Uterus (tissue), 4 donors: ENCODE results near the gene RNF5. TPM values are rescaled to one million over a fixed set of nuclear protein-coding genes. Genes with fewer than 3 reads are reported as not detected.

Experiments used
- DNase-seq, 2 donors: peaks; one replicate each; pipeline ENCODE4 v3.0.0-alpha.2; 2019 to 2020
- H3K27ac ChIP-seq, 2 donors: fragments of 200-600 bp; sonication (generic); 1 replicate in 1 of 2; 2 replicates in 1 of 2; pipeline ENCODE4 v1.5.1; 2016 to 2018
- H3K27me3 ChIP-seq, 2 donors: fragments of 200-600 bp; sonication (generic); one replicate each; pipeline ENCODE4 v1.5.1; 2018 to 2019; ENCODE audit warnings: control low read depth in 1 of 2
- H3K36me3 ChIP-seq, 2 donors: fragments of 200-600 bp; sonication (generic); one replicate each; pipeline ENCODE4 v1.5.1; 2019; ENCODE audit warnings: control low read depth in 1 of 2
- H3K4me1 ChIP-seq, 2 donors: fragments of 200-600 bp; sonication (generic); one replicate each; pipeline ENCODE4 v1.5.1; 2018 to 2019; ENCODE audit warnings: control low read depth in 1 of 2
- H3K4me3 ChIP-seq, 2 donors: fragments of 200-600 bp; sonication (generic); 1 replicate in 1 of 2; 2 replicates in 1 of 2; pipeline ENCODE4 v1.5.1; 2018 to 2019; ENCODE audit warnings: mild to moderate bottlenecking in 1 of 2
- H3K9me3 ChIP-seq, 2 donors: fragments of 200-600 bp; sonication (generic); one replicate each; pipeline ENCODE4 v1.5.1; 2019; ENCODE audit warnings: control low read depth in 1 of 2
- CTCF ChIP-seq, 4 experiments: fragments of 200-600 bp in 2 of 4; fragments of 450-650 bp in 2 of 4; sonication (generic) in 2 of 4; IDR thresholded peaks; one replicate each; pipeline ENCODE4 v1.5.1; 2016 to 2019; ENCODE audit warnings: antibody characterized with exemption in 4 of 4, mild to moderate bottlenecking in 2 of 4, moderate library complexity in 1 of 4
- POLR2A ChIP-seq, 2 donors: fragments of 450-650 bp; IDR thresholded peaks; one replicate each; pipeline ENCODE4 v1.6.1; 2016; ENCODE audit warnings: antibody characterized with exemption in 2 of 2, mild to moderate bottlenecking in 1 of 2, moderate library complexity in 1 of 2
- intact Hi-C: fragments of 100-400 bp; cut with DNase I; formaldehyde crosslinking; loops from one replicate; pipeline ENCODE4 v1.15.1; 2023; ENCODE audit warnings: low total_unique reads
- total RNA-seq, 4 donors: library from RNA; depleted of rRNA in 3 of 4; stranded (reverse); fragments of >200 nt in 3 of 4; gene quantifications; one replicate each; pipeline versions ENCODE4 v1.1.0 to v1.2.4, GENCODE V29; 2014 to 2023
- donor health status: DM: yes; HTN: yes; CAD: no.

Gene RNF5
- total RNA-seq, 4 donors from 2014 or later: 45.6 to 84.7 (median 56.3) TPM

- intact Hi-C loops: loop anchor here (10.0 kb wide), 1 partner anchor 52 kb away; the partner anchor contains the start of gene ATF6B
- Histone ChIP-seq H3K9me3 (no peaks in the 10 kb centered on the region), H3K4me1 (peaks cover 9 to 14% of the 10 kb centered on the region in 2 donors), H3K27me3 (no peaks in the 10 kb centered on the region), H3K27ac (peak overlapping the region; percentile 96 to 98), H3K36me3 (no peaks in the 10 kb centered on the region), H3K4me3 (peak overlapping the region; percentile 84 to 99)
- TF ChIP-seq CTCF (IDR thresholded peaks at IDR 0.05): no peak
- TF ChIP-seq POLR2A (IDR thresholded peaks at IDR 0.05): peak; percentile 24 to 63
- DNase-seq: peak in 1 of 2 donors; percentile 56
Measured at GRCh38 chr6:32177183-32177787, 920 bp upstream of the RNF5 start.

- intact Hi-C loops: loop anchor here (10.0 kb wide), 1 partner anchor 54 kb away; the partner anchor contains the start of gene ATF6B
- H3K4me1 ChIP-seq: peaks cover 9 to 14% of the 10 kb centered on the region in 2 donors
- DNase-seq: no peak
Measured at GRCh38 chr6:32178547-32179440, 589 bp downstream of the RNF5 start.

GRCh38 chr6:32179766-32180405 is 1.7 kb downstream of the RNF5 start:
- H3K36me3 ChIP-seq: no peaks in the 10 kb centered on the region
- H3K27ac ChIP-seq: peak overlapping the region; percentile 96 to 98
- H3K27me3 ChIP-seq: no peaks in the 10 kb centered on the region
- intact Hi-C loops: loop anchor here (10.0 kb wide), 1 partner anchor 55 kb away; the partner anchor contains the start of gene ATF6B
- no peak for DNase-seq
- H3K4me3 ChIP-seq: no peak overlapping the region
- H3K4me1 ChIP-seq: peaks cover 9 to 14% of the 10 kb centered on the region in 2 donors
- TF ChIP-seq POLR2A (IDR thresholded peaks at IDR 0.05) (no peak), CTCF (IDR thresholded peaks at IDR 0.05) (no peak)
- H3K9me3 ChIP-seq: no peaks in the 10 kb centered on the region

More at GRCh38 chr6:32178547-32179440, 589 bp downstream of the RNF5 start:
- no peaks in the 10 kb centered on the region for H3K9me3 ChIP-seq
- peak overlapping the region; percentile 67 to 84 for H3K4me3 ChIP-seq
- H3K27ac ChIP-seq: peak overlapping the region; percentile 96 to 98
- TF ChIP-seq CTCF (IDR thresholded peaks at IDR 0.05) (no peak), POLR2A (IDR thresholded peaks at IDR 0.05) (no peak)
- no peaks in the 10 kb centered on the region for H3K36me3 ChIP-seq
- H3K27me3 ChIP-seq: no peaks in the 10 kb centered on the region

GRCh38 chr6:32181148-32181702 is 3.0 kb downstream of the RNF5 start:
- Histone ChIP-seq H3K9me3 (no peaks in the 10 kb centered on the region), H3K27me3 (no peaks in the 10 kb centered on the region), H3K4me1 (peaks cover 9 to 14% of the 10 kb centered on the region in 2 donors), H3K36me3 (no peaks in the 10 kb centered on the region), H3K4me3 (no peak overlapping the region), H3K27ac (peak overlapping the region in 1 of 2 donors; percentile 100)
- TF ChIP-seq CTCF (IDR thresholded peaks at IDR 0.05): no peak
- no peak for TF ChIP-seq POLR2A (IDR thresholded peaks at IDR 0.05)
- intact Hi-C loops: no loop called here
- no peak for DNase-seq
